Testis (tissue), 3 donors: ENCODE results near the gene TRIML1. TPM values are rescaled to one million over a fixed set of nuclear protein-coding genes. Genes with fewer than 3 reads are reported as not detected.

Experiments used
- DNase-seq: peaks from one replicate; pipeline ENCODE4 v3.0.0-alpha.2; 2019
- H3K27ac ChIP-seq, 2 donors: fragments of 200-600 bp; sonication (generic); one replicate each; pipeline ENCODE4 v1.5.1; 2019
- H3K27me3 ChIP-seq: fragments of 200-600 bp; sonication (generic); one replicate; pipeline ENCODE4 v1.5.1; 2019
- H3K36me3 ChIP-seq: fragments of 200-600 bp; sonication (generic); one replicate; pipeline ENCODE4 v1.5.1; 2017; ENCODE audit warnings: low read depth; ENCODE audit errors: missing control alignments
- H3K4me1 ChIP-seq: fragments of 200-600 bp; sonication (generic); one replicate; pipeline ENCODE4 v1.5.1; 2019
- H3K4me3 ChIP-seq, 2 donors: fragments of 200-600 bp; sonication (generic); one replicate each; pipeline ENCODE4 v1.5.1; 2017 to 2019
- H3K9me3 ChIP-seq: fragments of 200-600 bp; sonication (generic); one replicate; pipeline ENCODE4 v1.5.1; 2017
- POLR2A ChIP-seq: fragments of 450-650 bp; IDR thresholded peaks from one replicate; pipeline ENCODE4 v1.6.1; 2017; ENCODE audit warnings: antibody characterized with exemption, mild to moderate bottlenecking, moderate library complexity
- WGBS, 2 donors: methylation state at CpG; one replicate each; pipeline ENCODE4 v1.1.5; 2018; 5-methylcytosine and 5-hydroxymethylcytosine counted together
- intact Hi-C: fragments of 100-400 bp; cut with DNase I; formaldehyde crosslinking; loops from one replicate; pipeline ENCODE4 v1.15.1; 2023; ENCODE audit warnings: low total_unique reads
- polyA plus RNA-seq: library from polyadenylated mRNA; stranded (reverse); fragments of 350-450 nt; fragmentation: Illumina TruSeq; extraction: RNeasy Lipid Tissue Mini Kit (QIAGEN cat#74804); gene quantifications from one replicate; pipeline ENCODE4 v1.2.3, GENCODE V29; 2014; ENCODE audit warnings: low read depth, low replicate concordance; ENCODE audit not compliant: insufficient read depth
- total RNA-seq, 2 donors: library from RNA; depleted of rRNA; stranded (reverse); fragments of >200 nt; gene quantifications; one replicate each; pipeline ENCODE4 v1.2.3, GENCODE V29; 2016
- TF ChIP-seq, protein P1 (sequence below), 3 experiments: fragments of 450-650 bp in 2 of 3; fragments of 200-600 bp in 1 of 3; sonication (generic) in 1 of 3; IDR thresholded peaks; one replicate each; pipeline ENCODE4 v1.5.1; 2016 to 2019; ENCODE audit warnings: antibody characterized with exemption in 3 of 3, mild to moderate bottlenecking in 2 of 3, moderate library complexity in 1 of 3

Gene TRIML1
- total and polyA plus RNA-seq, 3 donors from 2014 or later, result 5.7 to 23.9 (median 5.8) TPM

DNA sequence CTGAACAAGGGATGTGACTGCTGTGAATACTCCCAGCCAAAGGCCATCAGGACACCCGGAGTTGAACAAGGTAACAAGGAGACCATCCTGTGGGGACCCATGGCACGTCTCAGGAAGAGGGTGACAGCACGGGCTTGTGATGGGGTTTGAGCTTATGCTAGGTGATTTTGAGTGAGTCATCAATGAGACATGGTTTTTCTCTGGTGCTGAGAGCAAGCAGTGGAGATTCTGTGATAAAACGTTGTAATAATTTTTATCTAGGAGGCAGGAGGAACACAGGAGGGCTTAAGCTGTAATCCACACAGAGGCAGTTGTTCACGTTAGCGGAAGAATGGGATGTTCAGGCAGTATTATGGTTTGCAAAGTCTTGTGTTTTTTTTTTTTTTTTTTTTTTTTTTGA, 36.0 kb downstream of the TRIML1 start:
- Histone ChIP-seq H3K4me3 (no peak overlapping the region), H3K27ac (no peak overlapping the region), H3K36me3 (no peaks in the 10 kb centered on the region), H3K4me1 (no peaks in the 10 kb centered on the region), H3K9me3 (no peaks in the 10 kb centered on the region), H3K27me3 (no peaks in the 10 kb centered on the region)
- DNase-seq, result no peak
- 85 to 87% methylated on average over 6 of the region's 6 CpGs for WGBS, 2 donors
- intact Hi-C loops, result no loop called here
- TF ChIP-seq, protein P1, sequence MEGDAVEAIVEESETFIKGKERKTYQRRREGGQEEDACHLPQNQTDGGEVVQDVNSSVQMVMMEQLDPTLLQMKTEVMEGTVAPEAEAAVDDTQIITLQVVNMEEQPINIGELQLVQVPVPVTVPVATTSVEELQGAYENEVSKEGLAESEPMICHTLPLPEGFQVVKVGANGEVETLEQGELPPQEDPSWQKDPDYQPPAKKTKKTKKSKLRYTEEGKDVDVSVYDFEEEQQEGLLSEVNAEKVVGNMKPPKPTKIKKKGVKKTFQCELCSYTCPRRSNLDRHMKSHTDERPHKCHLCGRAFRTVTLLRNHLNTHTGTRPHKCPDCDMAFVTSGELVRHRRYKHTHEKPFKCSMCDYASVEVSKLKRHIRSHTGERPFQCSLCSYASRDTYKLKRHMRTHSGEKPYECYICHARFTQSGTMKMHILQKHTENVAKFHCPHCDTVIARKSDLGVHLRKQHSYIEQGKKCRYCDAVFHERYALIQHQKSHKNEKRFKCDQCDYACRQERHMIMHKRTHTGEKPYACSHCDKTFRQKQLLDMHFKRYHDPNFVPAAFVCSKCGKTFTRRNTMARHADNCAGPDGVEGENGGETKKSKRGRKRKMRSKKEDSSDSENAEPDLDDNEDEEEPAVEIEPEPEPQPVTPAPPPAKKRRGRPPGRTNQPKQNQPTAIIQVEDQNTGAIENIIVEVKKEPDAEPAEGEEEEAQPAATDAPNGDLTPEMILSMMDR (IDR thresholded peaks at IDR 0.05), result no peak
- no peak for TF ChIP-seq POLR2A

GRCh38 chr4:188177997-188178675, 38.9 kb downstream of the TRIML1 start:
- intact Hi-C loops, result no loop called here
- Histone ChIP-seq H3K9me3 (no peaks in the 10 kb centered on the region), H3K36me3 (no peaks in the 10 kb centered on the region)

GRCh38 chr4:188178806-188179205, 39.6 kb downstream of the TRIML1 start:
- Histone ChIP-seq H3K36me3 (no peaks in the 10 kb centered on the region), H3K4me1 (no peaks in the 10 kb centered on the region), H3K27me3 (no peaks in the 10 kb centered on the region), H3K4me3 (peak overlapping the region; percentile 17 to 32), H3K9me3 (no peaks in the 10 kb centered on the region), H3K27ac (no peak overlapping the region)
- no peak for TF ChIP-seq POLR2A
- TF ChIP-seq, protein P1 (IDR thresholded peaks at IDR 0.05), result no peak
- no peak for DNase-seq
- 87 to 100% methylated on average over 7 to 16 of the region's 28 CpGs for WGBS, 2 donors
- intact Hi-C loops, result no loop called here

More at GRCh38 chr4:188177997-188178675, 38.9 kb downstream of the TRIML1 start:
- 49 to 86% methylated on average over 5 of the region's 5 CpGs for WGBS, 2 donors
- Histone ChIP-seq H3K4me3 (no peak overlapping the region), H3K27ac (no peak overlapping the region), H3K4me1 (no peaks in the 10 kb centered on the region), H3K27me3 (no peaks in the 10 kb centered on the region)
- no peak for DNase-seq
- TF ChIP-seq, protein P1 (IDR thresholded peaks at IDR 0.05), result no peak
- TF ChIP-seq POLR2A, result no peak

GRCh38 chr4:188187106-188187505, 47.9 kb downstream of the TRIML1 start:
- WGBS, 2 donors, result 76 to 83% methylated on average over 2 of the region's 2 CpGs
- H3K9me3 ChIP-seq, result no peaks in the 10 kb centered on the region
- H3K4me3 ChIP-seq, result no peak overlapping the region
- TF ChIP-seq, protein P1 (IDR thresholded peaks at IDR 0.05), result no peak
- TF ChIP-seq POLR2A, result no peak
- H3K36me3 ChIP-seq, result no peaks in the 10 kb centered on the region
- no peaks in the 10 kb centered on the region for H3K4me1 ChIP-seq
- no peak for DNase-seq
- no peaks in the 10 kb centered on the region for H3K27me3 ChIP-seq
- H3K27ac ChIP-seq, result no peak overlapping the region
- intact Hi-C loops, result no loop called here

GRCh38 chr4:188190461-188190860, 51.2 kb downstream of the TRIML1 start:
- Histone ChIP-seq H3K4me3 (no peak overlapping the region), H3K4me1 (no peaks in the 10 kb centered on the region), H3K27me3 (no peaks in the 10 kb centered on the region), H3K9me3 (no peaks in the 10 kb centered on the region), H3K27ac (no peak overlapping the region), H3K36me3 (no peaks in the 10 kb centered on the region)
- intact Hi-C loops, result no loop called here
- 48 to 50% methylated on average over 3 of the region's 3 CpGs for WGBS, 2 donors
- TF ChIP-seq POLR2A, result no peak
- TF ChIP-seq, protein P1 (IDR thresholded peaks at IDR 0.05), result no peak
- no peak for DNase-seq
